Stimulated activated naive CD8-positive, alpha-beta T cell treated with anti-CD3 and anti-CD28 coated beads, Interleukin-15, Interleukin-2, amounts not matched to agents 100 ng/mL and 50 ng/mL, for 24 hours (primary cell): ENCODE data around the gene ASB13.

Experiments
- H3K27ac Mint-ChIP-seq: one replicate; pipeline ENCODE4 v1.8.0; 2021; ENCODE audit warnings: mild to moderate bottlenecking, mixed read lengths
- H3K27me3 Mint-ChIP-seq: one replicate; pipeline ENCODE4 v1.8.0; 2021; ENCODE audit warnings: mixed read lengths
- H3K36me3 Mint-ChIP-seq: one replicate; pipeline ENCODE4 v1.8.0; 2021; ENCODE audit warnings: low read depth, mixed read lengths
- H3K4me1 Mint-ChIP-seq: one replicate; pipeline ENCODE4 v1.8.0; 2021; ENCODE audit warnings: low read depth, mixed read lengths
- H3K4me3 Mint-ChIP-seq: one replicate; pipeline ENCODE4 v1.8.0; 2021; ENCODE audit warnings: mild to moderate bottlenecking, mixed read lengths
- H3K9me3 Mint-ChIP-seq: one replicate; pipeline ENCODE4 v1.8.0; 2021; ENCODE audit warnings: mixed read lengths

ASB13 gene

DNA sequence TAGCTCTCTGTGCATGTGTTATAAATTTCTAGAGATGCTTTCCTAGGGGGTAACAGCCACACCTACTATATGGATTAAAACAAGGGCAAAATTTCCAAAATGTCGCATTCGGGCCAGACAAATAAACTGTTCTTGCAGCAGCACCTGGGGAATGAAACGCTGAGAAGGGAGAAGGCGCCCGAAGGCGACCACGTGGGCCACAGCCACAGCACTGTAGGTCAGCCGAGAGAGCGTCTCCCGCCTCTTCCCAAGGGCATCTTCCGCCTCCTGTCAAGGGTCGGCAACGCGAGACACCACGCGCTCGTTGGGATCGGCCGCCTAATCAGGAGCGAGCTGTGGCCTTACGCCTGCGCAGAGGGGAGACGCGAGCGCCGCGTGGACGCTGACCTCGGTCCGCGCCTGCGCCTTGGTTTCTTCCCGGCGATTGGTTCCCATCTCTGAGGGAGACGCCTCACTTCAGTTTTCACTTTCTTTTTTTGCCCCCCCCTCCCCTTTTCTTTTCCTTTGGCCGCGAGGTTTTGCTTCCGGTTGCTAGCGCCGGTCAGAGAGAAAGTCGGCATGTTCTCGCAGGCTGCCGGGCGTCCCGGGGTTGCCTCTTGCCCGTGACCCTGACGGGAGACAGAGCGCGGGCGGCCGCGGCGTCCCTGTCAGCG, 18.0 kb upstream of the ASB13 start, which contains the start of gene TASOR2:
TASOR2 (plus strand) TSS at position 521 of the 653 bp plus-strand sequence. CDS start 35,805 bp downstream, outside the sequence.
- peaks cover 60% of the 10 kb centered on the region for H3K4me1 Mint-ChIP-seq

DNA sequence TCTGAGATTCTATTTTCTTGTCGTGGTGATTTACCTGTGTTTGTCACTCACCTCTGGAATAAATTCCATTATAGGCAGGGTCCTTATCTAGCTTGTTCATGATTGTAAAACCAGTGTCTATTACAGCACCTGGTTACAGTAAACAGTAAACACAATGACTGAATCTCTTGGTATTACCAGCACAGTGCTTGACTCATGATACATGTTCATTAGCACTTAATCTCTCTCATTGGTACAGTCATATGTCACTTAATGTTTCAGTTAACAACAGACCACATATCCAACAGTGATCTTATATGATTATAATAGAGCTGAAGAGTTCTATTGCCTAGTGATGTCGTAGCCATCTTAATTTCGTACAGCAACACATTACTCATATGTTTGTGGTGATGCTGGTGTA, 16.7 kb upstream of the ASB13 start:
- peaks cover 17% of the 10 kb centered on the region for H3K36me3 Mint-ChIP-seq
- H3K9me3 Mint-ChIP-seq = peaks cover 3% of the 10 kb centered on the region
- H3K27ac Mint-ChIP-seq = no peak overlapping the region
- no peaks in the 10 kb centered on the region for H3K27me3 Mint-ChIP-seq
- H3K4me1 Mint-ChIP-seq = peaks cover 47% of the 10 kb centered on the region
- H3K4me3 Mint-ChIP-seq = no peak overlapping the region

More for the DNA sequence above, 18.0 kb upstream of the ASB13 start, which contains the start of gene TASOR2:
- Mint-ChIP-seq H3K27ac (peak within 1 kb of the TSS; percentile 93), H3K9me3 (peaks cover 3% of the 10 kb centered on the region), H3K4me3 (peak within 1 kb of the TSS; percentile 96), H3K27me3 (no peaks in the 10 kb centered on the region), H3K36me3 (peaks cover 26% of the 10 kb centered on the region)

DNA sequence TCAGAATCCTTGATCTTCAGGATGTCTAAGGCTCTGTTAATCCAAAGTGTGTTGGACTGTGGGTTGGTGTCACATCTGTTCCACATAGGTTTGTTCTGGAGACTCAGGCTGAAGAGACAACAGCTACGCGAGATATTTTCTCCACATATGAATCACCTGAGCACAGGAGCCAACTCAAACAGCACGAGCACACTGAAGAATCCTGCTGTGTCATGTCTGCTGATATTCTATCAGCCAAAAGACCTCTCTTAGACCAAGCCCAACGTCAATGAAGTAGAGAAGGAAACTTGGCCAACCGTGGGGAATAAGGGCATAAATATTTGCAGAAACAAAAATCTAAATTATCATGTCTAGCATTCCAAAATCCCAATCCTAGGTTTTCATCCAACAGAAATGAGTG, 15.5 kb upstream of the ASB13 start:
- Mint-ChIP-seq H3K27me3 (no peaks in the 10 kb centered on the region), H3K4me1 (peaks cover 36% of the 10 kb centered on the region), H3K4me3 (no peak overlapping the region), H3K9me3 (peaks cover 3% of the 10 kb centered on the region), H3K27ac (no peak overlapping the region), H3K36me3 (peaks cover 14% of the 10 kb centered on the region)

DNA sequence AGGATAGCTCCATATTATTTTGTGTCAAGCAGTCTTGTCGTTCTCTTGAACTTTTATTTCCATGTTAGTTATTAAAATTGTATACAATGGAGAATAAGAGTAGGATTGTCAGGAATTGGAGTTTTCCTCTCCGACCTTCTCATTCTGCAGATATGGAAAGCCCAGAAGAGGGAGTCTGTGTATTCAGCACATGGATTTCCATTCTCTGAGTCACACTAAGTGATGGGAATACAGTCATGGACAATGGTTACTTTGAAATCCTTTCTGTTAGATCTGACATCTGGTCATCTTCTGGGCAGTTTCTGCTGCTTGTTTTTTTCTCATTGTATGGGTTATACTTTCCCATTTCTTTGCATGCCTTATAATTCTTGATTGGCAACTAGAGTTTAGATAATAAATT, 13.2 kb upstream of the ASB13 start:
- Mint-ChIP-seq H3K27ac (no peak overlapping the region), H3K27me3 (peaks cover 3% of the 10 kb centered on the region), H3K9me3 (peaks cover 3% of the 10 kb centered on the region), H3K4me1 (peaks cover 19% of the 10 kb centered on the region), H3K4me3 (no peak overlapping the region), H3K36me3 (no peaks in the 10 kb centered on the region)

DNA sequence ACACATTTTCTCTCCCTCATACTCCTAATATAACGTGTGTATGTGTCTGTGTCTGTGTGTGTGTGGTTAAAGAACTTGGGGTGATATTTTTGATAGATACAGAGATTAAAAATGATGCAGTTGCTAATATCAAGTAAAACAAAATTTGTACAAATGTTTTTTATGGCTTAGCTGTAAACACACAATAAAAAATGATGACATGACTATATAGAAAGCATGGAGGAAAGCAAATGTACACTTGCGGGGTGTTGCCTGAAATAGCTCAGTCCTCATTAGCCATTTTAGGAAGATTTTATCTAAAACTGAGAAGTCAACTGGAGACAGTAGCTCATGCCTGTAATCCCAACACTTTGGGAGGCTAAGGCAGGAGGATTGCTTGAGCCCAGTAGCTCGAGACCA, 12.6 kb upstream of the ASB13 start:
- no peaks in the 10 kb centered on the region for H3K36me3 Mint-ChIP-seq
- H3K4me1 Mint-ChIP-seq = peaks cover 13% of the 10 kb centered on the region
- peaks cover under 1% of the 10 kb centered on the region for H3K9me3 Mint-ChIP-seq
- peaks cover 3% of the 10 kb centered on the region for H3K27me3 Mint-ChIP-seq
- no peak overlapping the region for H3K4me3 Mint-ChIP-seq
- no peak overlapping the region for H3K27ac Mint-ChIP-seq

DNA sequence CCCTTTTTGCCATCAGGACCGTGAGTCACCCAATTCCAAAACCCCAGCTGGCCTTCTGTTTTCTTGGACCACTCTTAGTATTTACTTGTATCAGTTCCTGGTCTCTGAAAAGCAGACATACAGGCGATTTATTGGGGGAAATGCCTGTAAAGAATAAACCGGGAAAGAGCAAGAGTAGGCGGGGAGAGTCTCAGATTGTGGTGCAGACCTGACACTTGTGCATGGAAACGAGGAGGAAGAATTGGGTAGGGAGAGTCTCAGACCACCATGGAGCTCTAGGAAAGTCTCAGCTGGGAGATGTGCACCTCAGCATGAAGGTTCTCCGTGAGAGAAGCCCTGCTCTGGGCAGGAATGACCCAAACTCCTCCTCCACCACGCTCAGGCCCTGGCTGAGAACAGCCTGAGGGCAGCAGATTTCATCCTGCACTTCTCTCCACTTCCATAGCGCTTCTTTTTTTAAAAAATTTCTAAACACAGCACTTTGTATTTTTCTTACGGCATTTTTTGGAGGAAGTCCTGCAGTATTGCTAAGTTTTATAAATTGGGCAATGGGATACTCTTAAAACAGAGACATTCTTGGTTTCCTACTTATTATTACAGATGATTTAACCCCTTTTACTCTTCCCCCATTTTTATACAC, 12.1 kb upstream of the ASB13 start:
- peaks cover under 1% of the 10 kb centered on the region for H3K9me3 Mint-ChIP-seq
- H3K27ac Mint-ChIP-seq = no peak overlapping the region
- H3K4me3 Mint-ChIP-seq = no peak overlapping the region
- peaks cover 11% of the 10 kb centered on the region for H3K4me1 Mint-ChIP-seq
- H3K27me3 Mint-ChIP-seq = peaks cover 3% of the 10 kb centered on the region
- H3K36me3 Mint-ChIP-seq = no peaks in the 10 kb centered on the region

DNA sequence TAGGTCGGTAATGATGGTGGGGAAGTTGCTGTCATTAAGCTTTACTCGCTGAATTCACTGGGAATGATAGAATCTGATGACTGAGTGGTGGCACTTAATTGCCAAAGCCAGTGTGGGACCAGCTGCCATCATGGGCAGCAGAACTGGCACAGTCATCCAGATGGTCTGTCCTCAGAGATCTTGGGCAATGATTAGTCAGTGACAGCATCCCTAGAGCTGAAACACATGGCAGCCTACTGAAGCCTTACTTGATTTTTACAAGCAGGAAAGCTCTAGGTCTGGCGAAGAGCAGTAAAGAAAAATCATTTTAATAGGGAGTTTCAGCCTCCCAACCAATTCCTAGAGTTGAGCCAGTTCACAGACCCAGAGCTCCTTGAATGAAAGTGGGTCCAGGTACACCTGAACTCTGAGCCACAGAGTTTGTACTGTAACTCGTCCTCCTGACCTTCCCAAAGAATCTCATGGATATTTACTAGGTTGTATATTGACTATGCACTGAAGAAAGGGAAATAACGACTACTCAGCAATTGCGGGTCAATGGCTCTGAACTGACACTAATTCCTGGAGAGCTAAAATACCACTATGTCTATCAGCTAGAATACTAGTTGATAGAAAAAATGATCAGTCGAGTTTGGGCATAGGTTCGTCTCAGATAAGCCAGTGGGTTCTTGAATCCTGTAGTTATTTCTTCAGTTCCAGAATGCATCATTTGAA, 4.4 kb upstream of the ASB13 start:
- H3K27ac Mint-ChIP-seq = no peak overlapping the region
- no peak overlapping the region for H3K4me3 Mint-ChIP-seq
- H3K36me3 Mint-ChIP-seq = no peaks in the 10 kb centered on the region

DNA sequence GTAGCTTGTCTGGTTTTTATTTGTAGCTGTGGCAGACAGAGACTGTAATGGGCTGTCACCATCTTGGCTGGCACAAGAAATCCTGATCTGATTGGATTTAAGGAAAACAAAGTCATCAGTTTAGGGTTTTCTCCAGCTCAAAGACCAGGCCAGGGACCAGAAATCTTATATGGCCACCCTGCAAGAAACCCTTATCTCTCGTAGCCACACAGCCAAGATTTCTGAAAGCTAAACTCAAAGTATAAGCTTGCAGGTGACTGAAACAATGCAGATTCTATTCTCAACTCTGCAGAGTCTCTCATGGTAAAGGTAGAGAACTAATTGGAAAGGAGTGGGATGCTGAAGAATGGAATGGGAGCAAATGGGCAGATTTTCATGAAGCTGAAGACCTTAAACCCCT, 3.2 kb upstream of the ASB13 start:
- Mint-ChIP-seq H3K9me3 (peaks cover 3% of the 10 kb centered on the region), H3K4me3 (no peak overlapping the region), H3K36me3 (no peaks in the 10 kb centered on the region), H3K4me1 (peaks cover 12% of the 10 kb centered on the region), H3K27ac (no peak overlapping the region), H3K27me3 (peaks cover 14% of the 10 kb centered on the region)

More for the DNA sequence above, 4.4 kb upstream of the ASB13 start:
- peaks cover 3% of the 10 kb centered on the region for H3K9me3 Mint-ChIP-seq
- H3K4me1 Mint-ChIP-seq = peaks cover 8% of the 10 kb centered on the region
- H3K27me3 Mint-ChIP-seq = peaks cover 14% of the 10 kb centered on the region

DNA sequence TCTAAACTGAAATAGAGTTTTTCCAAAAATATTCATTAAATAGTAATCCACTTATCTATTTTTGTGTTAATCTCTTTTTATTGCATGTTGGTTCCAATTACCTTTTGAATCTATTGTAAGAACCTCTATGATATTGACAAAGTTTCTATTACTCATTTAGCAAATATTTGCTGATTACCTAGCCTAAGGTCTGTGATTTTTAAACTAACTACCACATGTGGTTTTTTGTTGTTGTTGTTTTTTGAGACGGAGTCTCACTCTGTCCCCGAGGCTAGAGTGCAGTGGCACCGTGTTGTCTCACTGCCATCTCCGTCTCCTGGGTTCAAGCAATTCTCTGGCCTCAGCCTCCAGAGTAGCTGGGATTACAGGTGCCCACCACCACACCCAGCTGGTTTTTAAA, 2.0 kb upstream of the ASB13 start:
- no peaks in the 10 kb centered on the region for H3K36me3 Mint-ChIP-seq
- H3K4me3 Mint-ChIP-seq = no peak overlapping the region
- H3K4me1 Mint-ChIP-seq = peaks cover 12% of the 10 kb centered on the region
- peaks cover 2% of the 10 kb centered on the region for H3K9me3 Mint-ChIP-seq
- H3K27me3 Mint-ChIP-seq = peaks cover 14% of the 10 kb centered on the region
- H3K27ac Mint-ChIP-seq = no peak overlapping the region

DNA sequence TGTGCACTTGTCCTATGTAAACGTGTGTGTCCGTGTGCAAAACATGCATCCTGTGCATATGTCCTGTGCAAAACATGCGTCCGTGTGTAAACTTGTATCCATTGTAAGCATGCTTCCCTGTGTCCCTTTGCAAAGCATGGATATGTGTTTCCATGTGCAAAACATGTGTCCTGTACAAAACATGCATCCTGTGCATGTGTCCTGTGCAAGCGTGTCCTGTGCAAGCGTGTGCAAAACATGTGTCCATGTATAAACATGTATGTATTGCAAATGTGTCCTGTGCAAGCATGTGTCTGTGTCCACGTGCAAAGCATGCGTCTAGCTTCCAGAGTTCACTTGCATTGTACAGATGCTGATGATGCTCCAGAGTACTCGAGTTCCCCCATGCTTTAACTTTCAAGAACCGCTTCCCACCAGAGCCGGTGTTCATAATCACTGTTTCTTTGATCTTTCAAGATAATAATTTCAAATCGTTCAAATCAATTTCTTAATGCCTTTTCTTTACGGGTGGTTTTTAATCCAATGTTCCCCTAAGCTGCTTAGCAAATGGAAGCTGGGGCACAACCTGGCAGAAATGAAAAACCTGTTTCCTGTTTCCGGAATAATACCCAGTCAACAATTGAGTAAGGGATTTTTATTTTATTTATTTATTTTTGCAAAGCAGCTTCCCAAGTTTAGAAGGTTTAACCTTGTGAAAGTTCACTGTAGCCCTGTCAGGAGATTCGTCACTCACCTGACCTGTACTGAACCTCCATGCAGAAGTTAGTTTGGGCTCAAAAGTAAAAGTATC, 641 bp upstream of the ASB13 start:
- Mint-ChIP-seq H3K4me1 (peaks cover 12% of the 10 kb centered on the region), H3K4me3 (peak overlapping the region; percentile 87), H3K9me3 (no peaks in the 10 kb centered on the region), H3K27ac (peak overlapping the region; percentile 82), H3K27me3 (peaks cover 8% of the 10 kb centered on the region), H3K36me3 (no peaks in the 10 kb centered on the region)

DNA sequence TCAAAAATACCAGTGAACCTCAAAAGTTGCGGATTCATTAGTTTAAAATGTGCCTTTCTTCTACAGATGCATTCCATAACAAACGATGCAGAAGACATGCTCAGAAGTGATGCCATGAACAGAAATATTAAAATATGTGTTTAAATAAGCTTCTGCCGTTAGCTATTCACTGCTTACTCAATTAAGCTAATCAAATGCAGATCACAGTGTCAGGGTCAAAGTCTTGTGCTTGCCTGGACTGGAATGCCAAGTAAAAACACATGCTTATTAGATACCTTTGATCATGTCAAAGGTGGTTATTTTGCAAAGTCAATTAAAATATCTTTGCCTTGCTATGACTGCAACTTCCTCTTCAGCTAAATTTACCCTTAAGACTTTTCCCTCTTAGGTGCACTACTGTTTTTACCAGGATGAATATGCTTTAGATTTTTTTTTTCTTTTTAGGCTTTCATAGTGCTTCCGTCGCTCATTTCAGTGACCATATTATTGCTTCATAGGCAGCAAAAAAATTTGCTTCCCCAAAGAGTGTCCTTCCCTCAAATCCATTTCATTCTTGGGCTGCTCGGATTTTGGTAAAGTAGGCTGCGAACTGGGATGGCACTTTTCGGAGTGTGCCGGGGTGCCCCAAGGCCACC, 905 bp downstream of the ASB13 start:
- Mint-ChIP-seq H3K4me3 (peak overlapping the region; percentile 80), H3K4me1 (peaks cover 15% of the 10 kb centered on the region), H3K27ac (peak overlapping the region; percentile 50), H3K9me3 (no peaks in the 10 kb centered on the region), H3K36me3 (no peaks in the 10 kb centered on the region), H3K27me3 (peaks cover 7% of the 10 kb centered on the region)

DNA sequence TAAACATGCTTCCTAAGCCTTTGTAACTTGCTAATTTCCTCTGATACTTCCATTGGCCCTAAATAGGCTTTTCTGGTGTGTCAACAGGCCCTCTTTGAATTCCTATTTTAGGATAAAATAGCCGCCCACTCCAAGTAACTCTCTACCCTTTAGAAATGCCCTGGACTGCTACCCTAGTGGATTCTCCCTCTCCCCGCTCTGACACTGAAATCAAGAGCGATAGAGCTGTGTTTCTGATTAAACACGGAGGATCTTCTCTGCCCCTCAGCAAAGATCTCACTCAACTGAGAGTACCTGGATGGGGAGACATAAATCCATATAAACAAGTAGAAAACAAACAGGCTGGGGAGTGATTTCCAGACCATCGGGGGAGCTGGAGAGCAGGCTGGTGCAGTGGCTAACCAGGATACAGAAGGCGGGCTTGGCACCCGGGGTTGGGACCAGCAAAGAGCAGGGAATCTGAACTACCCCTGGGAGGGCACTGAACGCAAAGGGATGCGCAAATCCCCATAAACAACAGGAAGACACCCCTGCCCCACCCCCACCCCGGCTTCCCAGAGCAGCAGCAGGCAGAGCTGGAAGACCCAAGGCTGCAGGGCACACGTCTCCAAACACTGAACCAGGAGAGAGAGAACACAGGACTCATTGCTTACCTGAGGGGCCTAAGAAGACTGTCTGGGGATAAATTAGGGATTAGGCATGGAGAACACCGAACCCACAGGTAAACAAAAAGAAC, 2.5 kb downstream of the ASB13 start:
- no peaks in the 10 kb centered on the region for H3K36me3 Mint-ChIP-seq
- H3K27ac Mint-ChIP-seq = no peak overlapping the region
- H3K4me1 Mint-ChIP-seq = peaks cover 24% of the 10 kb centered on the region
- H3K9me3 Mint-ChIP-seq = no peaks in the 10 kb centered on the region
- peaks cover 7% of the 10 kb centered on the region for H3K27me3 Mint-ChIP-seq
- no peak overlapping the region for H3K4me3 Mint-ChIP-seq

DNA sequence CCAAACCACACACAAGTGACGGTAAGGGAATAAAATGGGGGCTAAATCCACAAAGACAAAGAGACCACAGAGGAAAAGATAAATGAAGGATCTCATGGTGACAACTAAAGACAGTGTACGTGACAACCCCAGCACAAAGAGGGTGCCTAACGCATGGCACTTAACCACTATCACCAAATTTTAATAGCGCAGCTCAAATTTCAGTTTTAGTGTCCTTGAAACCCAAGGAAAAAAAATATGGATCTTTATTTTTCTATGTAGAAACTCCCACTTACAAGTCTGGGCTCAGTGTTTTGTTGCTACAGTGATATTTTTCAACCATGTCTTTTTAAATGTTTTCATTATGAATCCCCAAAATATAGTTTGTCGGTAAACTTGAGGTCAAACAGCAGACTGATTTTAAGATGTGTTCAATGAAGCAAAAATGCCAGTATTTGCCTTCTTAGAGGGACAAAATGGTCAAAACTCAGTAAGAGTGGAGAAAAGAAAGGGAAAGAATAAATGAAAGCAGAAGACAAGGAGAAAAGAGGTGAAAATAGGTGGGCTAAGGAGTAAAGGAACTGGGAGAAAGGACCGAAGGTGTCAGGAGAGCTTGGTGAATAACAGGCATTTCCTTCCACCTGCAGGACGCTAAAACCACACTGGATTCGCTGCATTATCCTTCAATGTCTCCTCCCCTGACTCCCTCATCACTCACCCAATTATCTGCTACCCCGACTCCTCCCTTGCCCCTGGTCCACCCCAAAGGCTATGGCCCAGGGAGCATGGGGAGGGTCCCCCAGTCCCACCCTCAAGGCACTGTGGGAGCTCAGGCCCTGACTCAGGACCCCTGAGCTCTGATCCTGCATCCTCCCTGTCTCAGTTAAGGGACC, 3.5 kb downstream of the ASB13 start:
- Mint-ChIP-seq H3K27ac (no peak overlapping the region), H3K4me1 (peaks cover 24% of the 10 kb centered on the region), H3K27me3 (peaks cover 6% of the 10 kb centered on the region), H3K9me3 (no peaks in the 10 kb centered on the region), H3K36me3 (no peaks in the 10 kb centered on the region), H3K4me3 (no peak overlapping the region)
